Measurements from ENCODE around the gene CDH26.

Gene CDH26

DNA sequence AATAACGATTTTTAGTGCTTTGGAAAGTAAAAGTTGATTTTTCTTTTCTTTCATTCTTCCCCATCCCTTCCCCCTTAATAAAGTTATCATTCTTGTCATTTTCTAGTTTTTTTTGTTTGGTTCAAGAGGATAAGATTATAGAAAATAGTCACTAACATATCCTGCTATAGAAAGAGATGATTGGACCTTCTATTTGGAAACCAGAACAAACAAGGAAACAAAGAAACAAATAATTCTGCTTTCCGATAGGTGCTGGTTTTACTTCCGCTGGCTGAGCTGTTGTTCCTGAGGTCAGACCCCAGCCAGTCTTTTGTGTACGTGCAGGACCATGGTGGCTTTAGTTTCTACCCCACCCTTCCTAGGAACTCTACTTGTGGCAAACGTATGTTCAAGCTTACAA, at the start of gene CDH26:
CDH26 (plus strand) TSS at position 301 of the 400 bp plus-strand sequence. CDS start 304 bp downstream, outside the sequence.
- TF ChIP-seq, protein P1, sequence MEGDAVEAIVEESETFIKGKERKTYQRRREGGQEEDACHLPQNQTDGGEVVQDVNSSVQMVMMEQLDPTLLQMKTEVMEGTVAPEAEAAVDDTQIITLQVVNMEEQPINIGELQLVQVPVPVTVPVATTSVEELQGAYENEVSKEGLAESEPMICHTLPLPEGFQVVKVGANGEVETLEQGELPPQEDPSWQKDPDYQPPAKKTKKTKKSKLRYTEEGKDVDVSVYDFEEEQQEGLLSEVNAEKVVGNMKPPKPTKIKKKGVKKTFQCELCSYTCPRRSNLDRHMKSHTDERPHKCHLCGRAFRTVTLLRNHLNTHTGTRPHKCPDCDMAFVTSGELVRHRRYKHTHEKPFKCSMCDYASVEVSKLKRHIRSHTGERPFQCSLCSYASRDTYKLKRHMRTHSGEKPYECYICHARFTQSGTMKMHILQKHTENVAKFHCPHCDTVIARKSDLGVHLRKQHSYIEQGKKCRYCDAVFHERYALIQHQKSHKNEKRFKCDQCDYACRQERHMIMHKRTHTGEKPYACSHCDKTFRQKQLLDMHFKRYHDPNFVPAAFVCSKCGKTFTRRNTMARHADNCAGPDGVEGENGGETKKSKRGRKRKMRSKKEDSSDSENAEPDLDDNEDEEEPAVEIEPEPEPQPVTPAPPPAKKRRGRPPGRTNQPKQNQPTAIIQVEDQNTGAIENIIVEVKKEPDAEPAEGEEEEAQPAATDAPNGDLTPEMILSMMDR (IDR thresholded peaks at IDR 0.05; ENCODE audit: low read depth, low read length), result no peak
- DNase-seq (ENCODE audit: low read depth in 2 of 2), result no peak
- H3K4me3 ChIP-seq (replicated peaks in 1 of 2; ENCODE audit: low read depth in 2 of 2, low read length in 2 of 2), result no peak within 1 kb of the TSS

DNA sequence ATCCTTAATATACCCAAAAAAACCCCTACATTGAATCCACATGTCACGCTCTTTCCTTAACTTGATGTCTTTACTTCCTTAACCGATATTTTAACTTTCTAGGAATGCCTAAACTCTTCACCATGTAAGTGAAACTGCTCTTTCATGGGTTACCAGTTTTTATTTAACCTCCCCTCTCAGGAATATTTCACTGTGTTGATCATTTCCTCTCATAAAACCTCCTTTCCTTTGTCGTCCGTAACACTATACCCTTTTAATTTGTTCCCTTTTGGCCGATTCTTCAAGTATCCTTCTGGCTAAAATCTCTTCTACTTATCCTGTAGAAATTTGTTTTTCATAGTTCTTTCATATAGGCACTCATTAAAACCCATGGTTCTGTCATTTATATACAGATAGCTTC, 49.4 kb upstream of the CDH26 start:
- DNase-seq (ENCODE audit: low read depth in 2 of 2), result no peak
- TF ChIP-seq, protein P1 (IDR thresholded peaks at IDR 0.05; ENCODE audit: low read depth, low read length), result no peak
- no peak overlapping the region for H3K4me3 ChIP-seq (replicated peaks in 1 of 2; ENCODE audit: low read depth in 2 of 2, low read length in 2 of 2)

DNA sequence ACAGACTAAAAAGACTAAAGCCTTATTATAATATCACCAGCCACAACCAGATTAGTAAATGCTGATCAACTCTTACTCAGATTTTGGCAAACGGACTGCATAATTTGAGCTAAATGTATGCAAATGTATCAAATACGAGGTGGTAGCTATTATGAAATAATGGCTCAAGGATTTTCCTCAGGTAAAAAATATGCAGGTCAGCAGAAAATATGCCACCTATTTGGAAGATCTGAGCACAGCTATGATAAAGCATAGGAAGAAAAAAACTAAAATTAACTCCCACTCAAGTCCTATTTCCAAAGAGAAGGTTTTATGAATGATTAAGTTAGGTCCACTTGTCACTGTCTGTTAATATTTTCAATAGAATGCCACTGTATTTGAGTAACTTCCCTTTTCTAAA, 47.2 kb upstream of the CDH26 start:
- DNase-seq (ENCODE audit: low read depth in 2 of 2), result no peak
- TF ChIP-seq, protein P1 (IDR thresholded peaks at IDR 0.05; ENCODE audit: low read depth, low read length), result no peak
- no peak overlapping the region for H3K4me3 ChIP-seq (replicated peaks in 1 of 2; ENCODE audit: low read depth in 2 of 2, low read length in 2 of 2)

DNA sequence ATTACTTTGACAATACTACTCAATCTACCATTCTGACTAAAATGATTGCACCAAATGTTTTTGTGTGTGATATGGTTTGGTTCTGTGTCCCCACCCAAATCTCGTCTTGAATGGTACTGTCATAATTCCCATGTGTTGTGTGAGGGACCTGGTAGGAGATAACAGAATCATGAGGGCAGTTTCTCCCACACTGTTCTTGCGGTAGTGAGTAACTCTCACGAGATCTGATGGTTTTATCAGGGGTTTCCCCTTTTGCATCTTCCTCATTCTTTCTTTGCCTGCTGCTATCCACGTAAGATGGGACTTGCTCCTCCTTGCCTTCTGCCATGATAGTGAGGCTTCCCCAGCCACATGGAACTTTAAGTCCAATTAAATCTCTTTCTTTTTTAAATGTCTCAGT, 45.6 kb upstream of the CDH26 start:
- peak in 1 of 2 donors; percentile 4 for DNase-seq (ENCODE audit: low read depth in 2 of 2)
- TF ChIP-seq, protein P1 (IDR thresholded peaks at IDR 0.05; ENCODE audit: low read depth, low read length), result no peak
- no peak overlapping the region for H3K4me3 ChIP-seq (replicated peaks in 1 of 2; ENCODE audit: low read depth in 2 of 2, low read length in 2 of 2)

DNA sequence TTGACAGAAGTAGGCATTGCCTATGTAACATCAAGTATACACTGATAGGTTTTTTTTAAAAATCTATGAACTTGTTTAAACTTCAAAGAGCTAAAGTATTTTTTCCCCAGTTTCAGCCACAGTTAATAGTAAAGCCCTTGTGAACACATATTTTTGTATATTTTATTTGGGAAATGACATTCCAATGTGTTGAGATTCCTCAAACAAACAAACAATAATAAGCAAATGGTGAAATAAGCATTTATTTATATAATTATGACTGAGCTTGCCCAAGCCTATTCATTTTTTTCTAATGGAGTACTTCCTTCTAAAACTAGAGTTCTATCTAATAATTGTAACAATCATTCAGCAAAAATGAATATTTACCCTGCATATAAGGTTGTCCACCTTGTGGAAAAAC, 37.3 kb upstream of the CDH26 start:
- TF ChIP-seq, protein P1 (IDR thresholded peaks at IDR 0.05; ENCODE audit: low read depth, low read length), result no peak
- H3K4me3 ChIP-seq (replicated peaks in 1 of 2; ENCODE audit: low read depth in 2 of 2, low read length in 2 of 2), result no peak overlapping the region
- no peak for DNase-seq (ENCODE audit: low read depth in 2 of 2)

DNA sequence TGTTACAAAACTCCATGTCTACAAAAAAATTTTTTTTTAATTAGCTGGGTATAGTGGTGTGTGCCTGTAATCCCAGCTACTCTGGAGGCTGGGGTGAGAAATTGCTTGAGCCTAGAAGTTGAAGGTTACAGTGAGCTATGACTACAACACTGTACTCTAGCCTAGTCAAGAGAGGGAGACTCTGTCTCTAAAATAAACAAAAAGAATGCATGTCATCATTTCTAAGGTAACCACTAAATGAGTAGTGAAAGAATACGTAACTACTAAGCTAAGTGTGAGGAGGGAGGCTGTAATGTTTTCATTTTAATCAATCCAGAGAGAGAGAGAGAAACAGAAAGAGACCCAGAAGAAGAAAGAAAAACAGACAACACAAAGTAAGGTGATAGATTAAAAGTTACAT, 34.7 kb upstream of the CDH26 start:
- DNase-seq (ENCODE audit: low read depth in 2 of 2), result no peak
- no peak overlapping the region for H3K4me3 ChIP-seq (replicated peaks in 1 of 2; ENCODE audit: low read depth in 2 of 2, low read length in 2 of 2)
- TF ChIP-seq, protein P1 (IDR thresholded peaks at IDR 0.05; ENCODE audit: low read depth, low read length), result no peak

DNA sequence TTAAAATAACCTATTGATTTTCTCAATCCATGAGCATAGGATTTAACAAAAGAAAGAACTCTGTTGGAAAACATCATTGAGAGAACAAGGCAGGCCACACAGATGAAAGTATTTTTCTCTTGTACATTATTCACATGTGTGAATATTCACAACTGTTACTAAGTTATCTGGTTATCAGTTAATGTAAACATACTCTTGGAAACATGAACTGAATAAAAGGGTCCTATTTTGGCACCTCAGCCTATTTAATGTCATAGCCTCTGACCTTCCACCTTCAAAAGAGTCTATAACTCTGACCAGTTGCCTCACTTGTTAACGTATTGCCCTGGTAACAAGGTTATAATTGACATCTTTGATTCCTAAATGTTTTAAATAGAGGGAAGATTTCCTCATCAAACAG, 32.9 kb upstream of the CDH26 start:
- TF ChIP-seq, protein P1 (IDR thresholded peaks at IDR 0.05; ENCODE audit: low read depth, low read length), result no peak

More for the DNA sequence above, 32.9 kb upstream of the CDH26 start:
- no peak overlapping the region for H3K4me3 ChIP-seq (replicated peaks in 1 of 2; ENCODE audit: low read depth in 2 of 2, low read length in 2 of 2)
- DNase-seq (ENCODE audit: low read depth in 2 of 2), result no peak
